GM23338 (cell line): Measurements from ENCODE around the gene AAMDC. TPM values are rescaled to one million over a fixed set of nuclear protein-coding genes. Genes with fewer than 3 reads are reported as not detected.

Experiments used
- ATAC-seq: fragments of 200-7000 bp; cut with Tn5 transposase; 3 replicates; pipeline ENCODE4 v1.9.1; 2020
- DNase-seq: peaks from one replicate; pipeline ENCODE4 v3.0.0-alpha.2; 2015; ENCODE audit warnings: low spot score
- H2AFZ ChIP-seq: fragments of 200-600 bp; sonication (generic); 2 replicates; pipeline ENCODE4 v1.8.0; 2016; ENCODE audit warnings: antibody characterized with exemption, mild to moderate bottlenecking, moderate library complexity
- H3F3A ChIP-seq: fragments of 200-600 bp; sonication (generic); replicated peaks from 2 replicates; pipeline ENCODE4 v1.8.0; 2017; ENCODE audit warnings: antibody characterized with exemption, mixed run types, low read depth
- H3K27ac ChIP-seq: fragments of 200-600 bp; sonication (generic); 2 replicates; pipeline ENCODE4 v1.6.1; 2016; ENCODE audit warnings: low read depth
- H3K27me3 ChIP-seq: fragments of 200-600 bp; sonication (generic); 2 replicates; pipeline ENCODE4 v1.8.0; 2016; ENCODE audit warnings: mild to moderate bottlenecking, mixed run types, moderate library complexity; ENCODE audit not compliant: insufficient read depth
- H3K36me3 ChIP-seq: fragments of 200-600 bp; sonication (generic); 2 replicates; pipeline ENCODE4 v1.8.0; 2016; ENCODE audit warnings: mild to moderate bottlenecking; ENCODE audit not compliant: insufficient read depth
- H3K4me1 ChIP-seq: fragments of 200-600 bp; sonication (generic); 2 replicates; pipeline ENCODE4 v1.8.0; 2016; ENCODE audit warnings: mild to moderate bottlenecking, moderate library complexity; ENCODE audit not compliant: insufficient read depth
- H3K4me2 ChIP-seq: fragments of 200-600 bp; sonication (generic); 2 replicates; pipeline ENCODE4 v1.7.1; 2017; ENCODE audit warnings: mixed run types
- H3K4me3 ChIP-seq: fragments of 200-600 bp; sonication (generic); 2 replicates; pipeline ENCODE4 v1.6.1; 2016; ENCODE audit warnings: mixed run types
- H3K79me2 ChIP-seq: fragments of 200-600 bp; sonication (generic); replicated peaks from 2 replicates; pipeline ENCODE4 v1.8.0; 2017; ENCODE audit warnings: mild to moderate bottlenecking; ENCODE audit not compliant: insufficient read depth
- H3K9me2 ChIP-seq: fragments of 200-600 bp; sonication (generic); 2 replicates; pipeline ENCODE4 v1.8.0; 2017; ENCODE audit not compliant: insufficient read depth
- H4K20me1 ChIP-seq: fragments of 200-600 bp; sonication (generic); replicated peaks from 2 replicates; pipeline ENCODE4 v1.8.0; 2017; ENCODE audit warnings: mild to moderate bottlenecking; ENCODE audit not compliant: insufficient read depth
- H3K27ac Mint-ChIP-seq: 2 replicates; pipeline ENCODE4 v1.8.0; 2020; ENCODE audit warnings: inconsistent platforms, mild to moderate bottlenecking, moderate library complexity, mixed read lengths
- H3K27me3 Mint-ChIP-seq: 3 replicates; pipeline ENCODE4 v1.8.0; 2022; ENCODE audit warnings: low read depth, mild to moderate bottlenecking, moderate library complexity, mixed read lengths, inconsistent platforms; ENCODE audit not compliant: insufficient read depth, poor library complexity
- H3K36me3 Mint-ChIP-seq: 3 replicates; pipeline ENCODE4 v1.8.0; 2021; ENCODE audit warnings: low read depth, mild to moderate bottlenecking, inconsistent platforms, moderate library complexity, mixed read lengths
- H3K4me1 Mint-ChIP-seq: 3 replicates; pipeline ENCODE4 v1.8.0; 2020; ENCODE audit warnings: mild to moderate bottlenecking, inconsistent platforms, mixed read lengths
- H3K4me3 Mint-ChIP-seq: 3 replicates; pipeline ENCODE4 v1.8.0; 2021; ENCODE audit warnings: moderate library complexity, mild to moderate bottlenecking, inconsistent platforms, mixed read lengths
- H3K9me3 Mint-ChIP-seq: 3 replicates; pipeline ENCODE4 v1.8.0; 2020; ENCODE audit warnings: moderate library complexity, mild to moderate bottlenecking, inconsistent platforms, mixed read lengths
- ETS1 ChIP-seq: IDR thresholded peaks from 2 replicates; pipeline ENCODE4 v1.6.1; 2016; ENCODE audit warnings: antibody characterized with exemption
- JUNB ChIP-seq: IDR thresholded peaks from one replicate; pipeline ENCODE4 v1.6.1; 2016; ENCODE audit warnings: antibody characterized with exemption; ENCODE audit not compliant: unreplicated experiment
- NANOG ChIP-seq: IDR thresholded peaks from 2 replicates; pipeline ENCODE4 v1.6.1; 2016; ENCODE audit warnings: antibody characterized with exemption, borderline replicate concordance
- POLR2AphosphoS5 ChIP-seq: IDR thresholded peaks from 2 replicates; pipeline ENCODE4 v1.6.1; 2016; ENCODE audit warnings: antibody characterized with exemption, low read depth
- REST ChIP-seq: IDR thresholded peaks from one replicate; pipeline ENCODE4 v1.6.1; 2018; ENCODE audit warnings: antibody characterized with exemption; ENCODE audit not compliant: unreplicated experiment
- STAT1 ChIP-seq: IDR thresholded peaks from one replicate; pipeline ENCODE4 v1.6.1; 2016; ENCODE audit warnings: antibody characterized with exemption; ENCODE audit not compliant: unreplicated experiment
- ZNF114 ChIP-seq: fragments of 250-450 bp; sonication (Bioruptor Pico); IDR thresholded peaks from 2 replicates; pipeline ENCODE4 v1.5.0; 2020; ENCODE audit warnings: mild to moderate bottlenecking, moderate library complexity
- ZNF331 ChIP-seq: fragments of 250-450 bp; sonication (Bioruptor Pico); IDR thresholded peaks from 2 replicates; pipeline ENCODE4 v1.5.0; 2020; ENCODE audit warnings: low read depth, mild to moderate bottlenecking, moderate library complexity
- ZNF462 ChIP-seq: fragments of 250-450 bp; sonication (Bioruptor Pico); IDR thresholded peaks from 2 replicates; pipeline ENCODE4 v1.5.0; 2020; ENCODE audit warnings: mild to moderate bottlenecking, moderate library complexity
- polyA plus RNA-seq: library from polyadenylated mRNA; unstranded; fragments of >200 nt; fragmentation: Nextera tagmentation; extraction: Ambion mirVana; gene quantifications from 2 replicates; pipeline ENCODE4 v1.2.1, GENCODE V29; 2016
- total RNA-seq: library from RNA; depleted of rRNA; stranded (reverse); fragments of >200 nt; shearing (Covaris generic); gene quantifications from 2 replicates; pipeline ENCODE4 v1.2.3, GENCODE V29; 2014
- TF ChIP-seq, protein P1 (sequence below), 2 experiments: fragments of 200-600 bp in 1 of 2; sonication (generic) in 1 of 2; conservative IDR thresholded peaks; 2 replicates each; pipeline versions ENCODE4 v1.5.1 to v1.6.1; 2016 to 2017; ENCODE audit warnings: antibody characterized with exemption in 2 of 2, low read depth in 2 of 2, mild to moderate bottlenecking in 2 of 2, moderate library complexity in 1 of 2

AAMDC gene
- total and polyA plus RNA-seq, 2 experiments from 2014 or later = 5.3 to 50.2 TPM

GRCh38 chr11:77806415-77806814, 14.5 kb upstream of the AAMDC start:
- TF ChIP-seq, protein P1, sequence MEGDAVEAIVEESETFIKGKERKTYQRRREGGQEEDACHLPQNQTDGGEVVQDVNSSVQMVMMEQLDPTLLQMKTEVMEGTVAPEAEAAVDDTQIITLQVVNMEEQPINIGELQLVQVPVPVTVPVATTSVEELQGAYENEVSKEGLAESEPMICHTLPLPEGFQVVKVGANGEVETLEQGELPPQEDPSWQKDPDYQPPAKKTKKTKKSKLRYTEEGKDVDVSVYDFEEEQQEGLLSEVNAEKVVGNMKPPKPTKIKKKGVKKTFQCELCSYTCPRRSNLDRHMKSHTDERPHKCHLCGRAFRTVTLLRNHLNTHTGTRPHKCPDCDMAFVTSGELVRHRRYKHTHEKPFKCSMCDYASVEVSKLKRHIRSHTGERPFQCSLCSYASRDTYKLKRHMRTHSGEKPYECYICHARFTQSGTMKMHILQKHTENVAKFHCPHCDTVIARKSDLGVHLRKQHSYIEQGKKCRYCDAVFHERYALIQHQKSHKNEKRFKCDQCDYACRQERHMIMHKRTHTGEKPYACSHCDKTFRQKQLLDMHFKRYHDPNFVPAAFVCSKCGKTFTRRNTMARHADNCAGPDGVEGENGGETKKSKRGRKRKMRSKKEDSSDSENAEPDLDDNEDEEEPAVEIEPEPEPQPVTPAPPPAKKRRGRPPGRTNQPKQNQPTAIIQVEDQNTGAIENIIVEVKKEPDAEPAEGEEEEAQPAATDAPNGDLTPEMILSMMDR (conservative IDR thresholded peaks at IDR 0.05; ENCODE audit: low read depth in 2 of 2) = no peak
- TF ChIP-seq ETS1 (no peak), ZNF462 (no peak), REST (no peak), ZNF331 (CRISPR knock-in tag) (no peak), NANOG (no peak), JUNB (no peak), POLR2AphosphoS5 (no peak), ZNF114 (no peak), STAT1 (no peak)
- Histone ChIP-seq H3K27me3 (no peaks in the 10 kb centered on the region), H2AFZ (no peak overlapping the region), H3K9me2 (no peaks in the 10 kb centered on the region), H3K36me3 (peaks cover 4% of the 10 kb centered on the region; the same call in 1 of the 2 replicates), H3K79me2 (peaks cover 97% of the 10 kb centered on the region), H4K20me1 (peaks cover 81% of the 10 kb centered on the region), H3K4me3 (no peak overlapping the region), H3K4me2 (no peak overlapping the region), H3K27ac (no peak overlapping the region), H3F3A (no peaks in the 10 kb centered on the region), H3K4me1 (no peaks in the 10 kb centered on the region; the same call in 1 of the 2 replicates)
- ATAC-seq (no peak), DNase-seq (no peak)
- Mint-ChIP-seq H3K27ac (no peak overlapping the region), H3K27me3 (no peaks in the 10 kb centered on the region), H3K4me1 (peaks cover 11% of the 10 kb centered on the region), H3K9me3 (no peaks in the 10 kb centered on the region; the same call in 2 of the 3 replicates), H3K36me3 (peaks cover 9% of the 10 kb centered on the region; the same call in 2 of the 3 replicates), H3K4me3 (no peak overlapping the region)
